GM18502 (cell line): ENCODE results near the gene TRAF3.

Source experiments
- ATAC-seq: cut with Tn5 transposase; IDR thresholded peaks from one replicate; pipeline ENCODE4 v1.9.1; 2021; ENCODE audit warnings: mild to moderate bottlenecking; ENCODE audit not compliant: unreplicated experiment, poor library complexity

TRAF3 gene

GRCh38 chr14:102775855-102776760, 1.1 kb upstream of the TRAF3 start:
- ATAC-seq: no peak

GRCh38 chr14:102777711-102778337, 575 bp downstream of the TRAF3 start:
- ATAC-seq: peak; percentile 18

- ATAC-seq: no peak
These were observed 1.3 kb downstream of the TRAF3 start for GRCh38 chr14:102778338-102779083.

- ATAC-seq: no peak
These were observed 1.8 kb downstream of the TRAF3 start for GRCh38 chr14:102779084-102779462.

GRCh38 chr14:102779574-102780315, 2.5 kb downstream of the TRAF3 start:
- ATAC-seq: no peak

- no peak for ATAC-seq
These were observed 3.8 kb downstream of the TRAF3 start for GRCh38 chr14:102781063-102781462.

- no peak for ATAC-seq
These were observed 5.7 kb downstream of the TRAF3 start for GRCh38 chr14:102782974-102783373.

GRCh38 chr14:102784892-102785594, 7.8 kb downstream of the TRAF3 start:
- ATAC-seq: no peak

GRCh38 chr14:102785595-102785963, 8.3 kb downstream of the TRAF3 start:
- ATAC-seq: no peak

- no peak for ATAC-seq
These were observed 9.5 kb downstream of the TRAF3 start for GRCh38 chr14:102786768-102787167.

GRCh38 chr14:102789349-102789748, 12.1 kb downstream of the TRAF3 start:
- no peak for ATAC-seq

GRCh38 chr14:102793531-102794328, 16.5 kb downstream of the TRAF3 start:
- no peak for ATAC-seq

- ATAC-seq: peak; percentile 52
These were observed 18.0 kb downstream of the TRAF3 start for GRCh38 chr14:102795060-102795925.

- no peak for ATAC-seq
These were observed 19.5 kb downstream of the TRAF3 start for GRCh38 chr14:102796661-102797190.

GRCh38 chr14:102798926-102799325, 21.7 kb downstream of the TRAF3 start:
- ATAC-seq: peak; percentile 62

- no peak for ATAC-seq
These were observed 22.7 kb downstream of the TRAF3 start for GRCh38 chr14:102799684-102800562.
